Measurements from ENCODE around the gene NAALADL2. TPM values are rescaled to one million over a fixed set of nuclear protein-coding genes. Genes with fewer than 3 reads are reported as not detected.

NAALADL2 gene
- total and polyA plus RNA-seq, 5 donors: 1.3 to 10.7 (median 9.7) TPM

DNA sequence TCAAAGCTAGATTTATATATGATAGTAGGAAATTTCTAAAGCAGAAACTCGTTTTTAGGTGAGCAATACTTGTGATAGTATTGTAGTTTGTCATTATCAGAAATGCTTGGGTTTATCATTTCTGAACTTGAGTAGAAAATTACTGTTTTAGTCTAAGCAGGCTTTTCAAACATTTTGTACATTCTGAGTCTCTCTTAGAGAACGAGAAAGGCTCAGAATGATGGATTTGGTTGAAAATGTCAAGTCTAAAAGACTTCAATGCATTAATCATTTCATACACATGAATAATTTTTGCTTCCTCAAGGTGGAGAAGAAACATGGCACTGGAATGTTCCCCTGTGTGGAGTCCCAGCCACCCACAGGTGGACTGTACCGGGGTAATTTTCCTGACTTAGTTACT is 387.1 kb downstream of the NAALADL2 start:
- no peak overlapping the region for H3K27ac ChIP-seq (ENCODE audit: low read length)
- intact Hi-C loops (cut with DNase I): no loop called here
- no peak overlapping the region for H3K4me3 ChIP-seq (ENCODE audit: low read length)
- ATAC-seq: no peak
- H3K27me3 ChIP-seq (ENCODE audit: control insufficient read depth, insufficient read depth): no peaks in the 10 kb centered on the region
- no peaks in the 10 kb centered on the region for H3K9me3 ChIP-seq (ENCODE audit: control insufficient read depth, low read length)
- WGBS: 70% methylated on average over 3 of the region's 3 CpGs
- no peak for DNase-seq
- no peaks in the 10 kb centered on the region for H3K4me1 ChIP-seq (ENCODE audit: control insufficient read depth, insufficient read depth, low read length)

DNA sequence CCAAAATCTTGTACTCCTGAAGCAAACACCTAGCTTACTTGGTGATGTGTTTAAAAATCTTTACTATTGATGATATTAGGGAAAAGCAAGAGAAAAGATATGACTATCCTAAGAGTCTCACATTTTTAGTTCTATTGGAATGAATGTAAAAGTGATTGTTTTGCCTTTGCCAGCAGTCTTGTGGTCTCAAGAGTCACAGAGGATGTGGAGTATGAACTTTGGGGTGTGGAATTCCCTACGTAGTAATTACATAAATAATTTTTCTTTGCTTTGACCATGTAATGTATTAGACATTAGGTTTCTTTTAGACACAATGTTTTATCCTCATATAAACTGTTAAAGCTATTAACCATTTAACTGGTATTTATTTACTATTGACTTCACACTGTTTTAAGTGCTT is 387.6 kb downstream of the NAALADL2 start:
- ATAC-seq (no peak), DNase-seq (no peak)
- Histone ChIP-seq H3K9me3 (ENCODE audit: control insufficient read depth, low read length) (no peaks in the 10 kb centered on the region), H3K27ac (ENCODE audit: low read length) (no peak overlapping the region), H3K4me1 (ENCODE audit: control insufficient read depth, insufficient read depth, low read length) (no peaks in the 10 kb centered on the region), H3K4me3 (ENCODE audit: low read length) (no peak overlapping the region), H3K27me3 (ENCODE audit: control insufficient read depth, insufficient read depth) (no peaks in the 10 kb centered on the region)
- intact Hi-C loops (cut with DNase I): no loop called here
- WGBS: 58% methylated on average over 1 of the region's 1 CpG

DNA sequence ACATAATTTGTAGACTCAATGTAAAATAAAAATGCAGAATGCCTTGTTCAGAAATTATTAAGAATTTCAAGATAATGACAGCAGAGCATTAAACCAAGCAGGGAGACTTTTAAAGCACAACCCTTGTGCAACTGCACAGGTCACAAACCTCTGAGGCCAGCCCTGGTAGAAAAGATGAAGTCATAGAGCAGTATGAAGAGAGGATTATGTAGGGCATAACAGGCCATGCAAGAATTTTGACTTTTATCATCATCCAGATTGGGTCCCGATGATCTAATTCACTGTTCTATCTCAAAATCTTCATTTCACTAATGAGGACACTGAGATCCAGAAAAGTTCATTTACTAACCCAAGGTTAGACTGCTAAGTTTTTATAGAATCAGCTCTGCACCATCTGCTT is 388.5 kb downstream of the NAALADL2 start:
- WGBS: 85% methylated on average over 1 of the region's 1 CpG
- H3K27me3 ChIP-seq (ENCODE audit: control insufficient read depth, insufficient read depth): no peaks in the 10 kb centered on the region
- intact Hi-C loops (cut with DNase I): no loop called here
- H3K4me3 ChIP-seq (ENCODE audit: low read length): no peak overlapping the region
- no peak for ATAC-seq
- no peaks in the 10 kb centered on the region for H3K4me1 ChIP-seq (ENCODE audit: control insufficient read depth, insufficient read depth, low read length)
- H3K9me3 ChIP-seq (ENCODE audit: control insufficient read depth, low read length): no peaks in the 10 kb centered on the region
- DNase-seq: no peak
- no peak overlapping the region for H3K27ac ChIP-seq (ENCODE audit: low read length)

DNA sequence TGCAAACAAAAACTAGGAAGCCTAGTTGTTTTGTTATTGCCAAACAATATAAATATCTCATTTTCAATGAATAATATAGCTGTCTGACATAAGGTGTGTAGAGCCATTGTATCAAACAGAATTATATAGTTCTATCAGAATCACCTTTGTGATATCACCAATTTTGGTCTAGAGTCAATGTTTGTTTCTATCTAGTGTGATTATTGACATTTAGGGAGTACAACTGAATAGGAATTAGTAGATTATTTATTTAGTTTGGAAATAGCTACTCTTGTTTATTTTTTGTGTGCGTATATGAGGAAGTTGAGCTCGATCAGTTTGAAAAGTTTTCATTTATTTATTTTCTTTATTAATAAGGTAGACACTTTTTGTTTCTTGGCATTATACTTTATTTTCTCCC is 389.7 kb downstream of the NAALADL2 start:
- ATAC-seq (no peak), DNase-seq (no peak)
- intact Hi-C loops (cut with DNase I): no loop called here
- Histone ChIP-seq H3K27me3 (ENCODE audit: control insufficient read depth, insufficient read depth) (no peaks in the 10 kb centered on the region), H3K4me1 (ENCODE audit: control insufficient read depth, insufficient read depth, low read length) (no peaks in the 10 kb centered on the region), H3K9me3 (ENCODE audit: control insufficient read depth, low read length) (no peaks in the 10 kb centered on the region), H3K4me3 (ENCODE audit: low read length) (no peak overlapping the region), H3K27ac (ENCODE audit: low read length) (no peak overlapping the region)
- 96% methylated on average over 2 of the region's 2 CpGs for WGBS

DNA sequence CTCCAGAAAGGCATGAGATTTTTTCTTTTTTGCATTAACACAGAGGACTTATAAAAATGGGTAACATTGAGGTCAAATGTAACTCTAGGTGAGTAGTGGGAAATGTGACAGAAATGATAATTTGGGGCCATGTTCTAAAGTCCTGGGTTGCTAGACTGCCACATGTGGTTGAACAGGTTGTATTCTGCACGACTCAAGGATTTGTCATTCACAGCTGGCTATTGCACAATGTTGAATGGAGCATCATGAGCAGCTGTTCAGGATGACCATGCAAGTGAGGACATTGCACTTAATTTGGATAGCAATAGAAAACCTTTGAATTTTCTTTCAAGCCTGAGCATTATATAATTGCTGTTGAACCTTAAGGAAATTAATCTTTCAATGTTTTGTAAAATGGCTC is 396.6 kb downstream of the NAALADL2 start:
- intact Hi-C loops (cut with DNase I): no loop called here
- Histone ChIP-seq H3K4me1 (ENCODE audit: control insufficient read depth, insufficient read depth, low read length) (no peaks in the 10 kb centered on the region), H3K9me3 (ENCODE audit: control insufficient read depth, low read length) (no peaks in the 10 kb centered on the region), H3K27ac (ENCODE audit: low read length) (no peak overlapping the region), H3K4me3 (ENCODE audit: low read length) (no peak overlapping the region), H3K27me3 (ENCODE audit: control insufficient read depth, insufficient read depth) (no peaks in the 10 kb centered on the region)
- DNase-seq (no peak), ATAC-seq (no peak)
- WGBS: 46% methylated on average over 1 of the region's 1 CpG

DNA sequence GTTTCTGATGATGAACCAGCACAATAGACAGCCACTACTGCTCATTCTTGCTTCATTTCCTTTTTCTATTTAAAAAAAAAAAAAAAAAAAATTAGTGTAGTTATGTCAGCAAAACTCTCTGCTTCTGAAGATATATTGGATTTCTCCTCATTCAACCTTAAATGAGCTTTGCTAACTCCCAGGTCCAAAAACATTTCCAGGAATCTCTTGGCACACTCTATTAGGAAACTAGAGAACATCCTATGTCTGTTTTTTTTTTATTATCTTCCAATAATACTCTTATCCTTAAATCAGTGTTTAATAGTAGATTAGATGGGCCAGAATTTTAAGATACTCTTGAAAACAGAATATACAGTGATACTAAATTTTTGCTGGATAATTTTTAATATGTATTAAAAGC is 398.0 kb downstream of the NAALADL2 start:
- intact Hi-C loops (cut with DNase I): no loop called here
- ATAC-seq (no peak), DNase-seq (no peak)
- no peaks in the 10 kb centered on the region for H3K27me3 ChIP-seq (ENCODE audit: control insufficient read depth, insufficient read depth)
- no peak overlapping the region for H3K4me3 ChIP-seq (ENCODE audit: low read length)
- H3K9me3 ChIP-seq (ENCODE audit: control insufficient read depth, low read length): no peaks in the 10 kb centered on the region
- H3K27ac ChIP-seq (ENCODE audit: low read length): no peak overlapping the region
- H3K4me1 ChIP-seq (ENCODE audit: control insufficient read depth, insufficient read depth, low read length): no peaks in the 10 kb centered on the region

DNA sequence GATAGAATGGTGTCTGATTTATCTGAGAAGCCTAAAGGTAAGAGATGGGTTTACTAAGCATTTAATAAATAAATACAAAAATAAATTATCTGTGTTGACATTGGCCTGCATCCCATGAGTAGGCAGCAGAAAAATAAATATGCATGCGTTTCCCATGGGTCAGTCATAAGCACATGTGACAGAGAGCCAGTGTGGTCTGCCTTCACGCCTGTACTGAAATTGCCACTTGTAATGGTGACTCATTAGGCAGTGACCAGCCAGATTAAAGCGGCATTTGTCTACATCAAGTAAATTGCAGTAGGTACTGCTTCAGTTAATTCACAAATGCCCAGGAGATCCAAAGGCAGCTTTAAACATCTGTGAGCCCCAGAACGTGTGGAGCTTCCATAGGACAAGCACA is 399.6 kb downstream of the NAALADL2 start:
- Histone ChIP-seq H3K27me3 (ENCODE audit: control insufficient read depth, insufficient read depth) (no peaks in the 10 kb centered on the region), H3K27ac (ENCODE audit: low read length) (no peak overlapping the region), H3K4me3 (ENCODE audit: low read length) (no peak overlapping the region), H3K9me3 (ENCODE audit: control insufficient read depth, low read length) (no peaks in the 10 kb centered on the region), H3K4me1 (ENCODE audit: control insufficient read depth, insufficient read depth, low read length) (no peaks in the 10 kb centered on the region)
- ATAC-seq (no peak), DNase-seq (no peak)
- intact Hi-C loops (cut with DNase I): no loop called here
- WGBS: 73% methylated on average over 4 of the region's 4 CpGs

GRCh38 chr3:175260145-175260794 is 401.1 kb downstream of the NAALADL2 start:
- H3K27me3 ChIP-seq (ENCODE audit: control insufficient read depth, insufficient read depth): no peaks in the 10 kb centered on the region
- 54% methylated on average over 3 of the region's 3 CpGs for WGBS
- H3K4me3 ChIP-seq (ENCODE audit: low read length): no peak overlapping the region
- ATAC-seq (peak in 1 of 2 donors; percentile 37), DNase-seq (no peak)
- H3K4me1 ChIP-seq (ENCODE audit: control insufficient read depth, insufficient read depth, low read length): no peaks in the 10 kb centered on the region
- intact Hi-C loops (cut with DNase I): no loop called here
- no peak overlapping the region for H3K27ac ChIP-seq (ENCODE audit: low read length)
- no peaks in the 10 kb centered on the region for H3K9me3 ChIP-seq (ENCODE audit: control insufficient read depth, low read length)

DNA sequence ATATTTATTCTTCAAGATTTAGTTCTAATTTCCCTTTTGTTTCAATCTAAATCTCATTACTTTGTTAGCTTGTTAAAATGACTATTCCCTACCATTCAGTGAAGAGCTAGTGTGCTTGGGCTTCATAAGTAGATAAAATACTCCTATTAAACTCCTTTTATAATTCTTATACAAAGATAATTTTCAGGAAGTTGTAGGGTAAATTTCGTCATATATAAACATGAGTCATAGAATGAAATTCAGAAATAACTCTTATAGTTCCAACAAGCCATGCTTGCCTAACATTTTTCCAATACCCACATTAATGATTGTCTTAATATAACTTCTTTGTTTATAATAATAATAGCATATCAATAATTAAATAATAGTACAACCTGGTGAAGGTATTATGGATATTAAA is 407.3 kb downstream of the NAALADL2 start:
- no peak overlapping the region for H3K27ac ChIP-seq (ENCODE audit: low read length)
- H3K9me3 ChIP-seq (ENCODE audit: control insufficient read depth, low read length): no peaks in the 10 kb centered on the region
- H3K4me3 ChIP-seq (ENCODE audit: low read length): no peak overlapping the region
- no peaks in the 10 kb centered on the region for H3K27me3 ChIP-seq (ENCODE audit: control insufficient read depth, insufficient read depth)
- ATAC-seq (no peak), DNase-seq (no peak)
- intact Hi-C loops (cut with DNase I): no loop called here
- no peaks in the 10 kb centered on the region for H3K4me1 ChIP-seq (ENCODE audit: control insufficient read depth, insufficient read depth, low read length)
- 64% methylated on average over 1 of the region's 1 CpG for WGBS

DNA sequence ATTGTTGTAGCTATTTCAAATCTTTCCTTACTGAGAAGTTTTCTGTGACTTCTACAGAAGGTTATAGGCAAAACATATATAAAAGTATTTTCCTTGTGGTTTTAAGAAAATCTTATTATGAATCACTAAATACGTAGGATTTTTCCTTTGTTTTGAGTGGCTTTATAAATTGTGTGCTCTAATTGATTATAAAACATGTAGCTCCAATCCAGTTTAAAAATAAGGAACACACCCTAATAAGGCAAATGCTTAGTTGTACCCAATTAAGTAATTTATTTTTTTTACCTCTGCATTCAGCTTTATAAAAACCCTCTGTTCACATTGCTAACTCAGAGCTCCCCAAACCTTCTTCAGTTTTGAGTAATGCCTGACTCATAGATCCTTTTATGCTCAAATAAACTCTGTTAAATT is 408.0 kb downstream of the NAALADL2 start:
- H3K9me3 ChIP-seq (ENCODE audit: control insufficient read depth, low read length): no peaks in the 10 kb centered on the region
- H3K4me3 ChIP-seq (ENCODE audit: low read length): no peak overlapping the region
- H3K27me3 ChIP-seq (ENCODE audit: control insufficient read depth, insufficient read depth): no peaks in the 10 kb centered on the region
- intact Hi-C loops (cut with DNase I): no loop called here
- WGBS: 94% methylated on average over 1 of the region's 1 CpG
- H3K27ac ChIP-seq (ENCODE audit: low read length): no peak overlapping the region
- no peak for DNase-seq
- H3K4me1 ChIP-seq (ENCODE audit: control insufficient read depth, insufficient read depth, low read length): no peaks in the 10 kb centered on the region
- ATAC-seq: no peak

- no peaks in the 10 kb centered on the region for H3K9me3 ChIP-seq (ENCODE audit: control insufficient read depth, low read length)
- no peak for ATAC-seq
- intact Hi-C loops (cut with DNase I): no loop called here
- WGBS: 34% methylated on average over 1 of the region's 1 CpG
- H3K27ac ChIP-seq (ENCODE audit: low read length): no peak overlapping the region
- H3K27me3 ChIP-seq (ENCODE audit: control insufficient read depth, insufficient read depth): no peaks in the 10 kb centered on the region
- no peak overlapping the region for H3K4me3 ChIP-seq (ENCODE audit: low read length)
- DNase-seq: no peak
- H3K4me1 ChIP-seq (ENCODE audit: control insufficient read depth, insufficient read depth, low read length): no peaks in the 10 kb centered on the region
Measured at GRCh38 chr3:175267561-175267960, 408.4 kb downstream of the NAALADL2 start.

- DNase-seq (no peak), ATAC-seq (no peak)
- H3K27ac ChIP-seq (ENCODE audit: low read length): no peak overlapping the region
- no peaks in the 10 kb centered on the region for H3K9me3 ChIP-seq (ENCODE audit: control insufficient read depth, low read length)
- no peaks in the 10 kb centered on the region for H3K4me1 ChIP-seq (ENCODE audit: control insufficient read depth, insufficient read depth, low read length)
- intact Hi-C loops (cut with DNase I): no loop called here
- H3K27me3 ChIP-seq (ENCODE audit: control insufficient read depth, insufficient read depth): no peaks in the 10 kb centered on the region
- no peak overlapping the region for H3K4me3 ChIP-seq (ENCODE audit: low read length)
- 90% methylated on average over 9 of the region's 9 CpGs for WGBS
Measured at GRCh38 chr3:175269394-175269793, 410.3 kb downstream of the NAALADL2 start.
